T47D (cell line): ENCODE measurements around the gene LUC7L3.

ENCODE experiments used
- DNase-seq, 2 experiments: peaks; one replicate each; pipeline versions ENCODE4 v3.0.0 to v3.0.0-alpha.2; 2011 to 2012; ENCODE audit warnings: low read depth in 1 of 2, low spot score in 1 of 2
- JUND ChIP-seq: IDR thresholded peaks from 2 replicates; pipeline ENCODE4 v1.6.1; 2012; ENCODE audit warnings: low read depth
- in situ Hi-C: cut with HindIII; loops from 2 replicates; pipeline ENCODE4 v1.10.0; 2016; ENCODE audit warnings: low sequenced_read_pairs, low pct_unique_long_range_greater_than_20kb

Gene LUC7L3

DNA sequence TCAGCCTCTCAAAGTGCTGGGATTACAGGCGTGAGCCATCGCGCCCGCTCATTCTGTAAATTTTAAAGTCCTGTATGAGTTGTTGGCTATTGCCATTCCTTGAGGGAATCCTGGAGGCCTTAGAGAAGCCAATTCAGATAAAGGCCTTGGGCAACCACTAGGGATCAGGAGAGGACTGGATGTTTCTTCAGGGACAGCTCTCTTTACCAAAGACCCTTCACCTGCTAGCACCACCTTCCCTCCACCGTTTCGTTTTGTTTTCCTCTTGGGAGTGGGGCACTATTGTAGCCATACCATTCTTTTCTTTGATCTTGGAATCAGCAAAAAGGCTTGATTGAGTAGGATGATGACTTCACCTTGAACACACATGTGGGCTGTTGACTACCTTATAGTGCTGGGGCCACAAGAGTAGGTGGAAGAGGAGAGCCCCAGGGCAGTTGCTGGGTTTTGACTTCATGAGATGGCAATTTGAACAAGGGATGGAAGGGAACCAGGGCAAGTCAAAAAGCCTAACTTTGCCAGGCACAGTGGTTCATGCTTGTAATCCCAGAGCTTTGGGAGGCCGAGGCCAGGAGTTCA lies 54.9 kb downstream of the LUC7L3 start:
- in situ Hi-C loops = no loop called here
- DNase-seq = no peak
- TF ChIP-seq JUND = no peak

DNA sequence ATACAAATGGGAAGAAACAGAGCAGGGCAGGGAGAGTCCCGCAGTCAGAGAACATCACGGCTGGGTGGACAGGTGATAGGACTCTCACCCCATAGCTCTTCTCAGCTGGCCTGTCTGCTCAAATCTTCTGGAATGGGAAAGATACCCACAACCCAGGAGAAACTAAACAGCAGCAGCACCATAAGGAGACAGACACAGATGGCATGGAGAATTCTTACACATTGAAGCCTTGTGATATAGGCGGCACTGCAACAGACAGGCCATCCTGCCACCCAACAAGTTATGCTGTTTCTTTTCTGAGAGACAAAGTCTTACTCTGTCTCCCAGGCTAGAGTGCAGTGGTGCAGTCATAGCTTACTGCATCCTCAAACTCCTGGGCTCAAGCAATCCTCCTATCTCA lies 56.5 kb downstream of the LUC7L3 start:
- no peak for TF ChIP-seq JUND
- in situ Hi-C loops = no loop called here
- DNase-seq = no peak

DNA sequence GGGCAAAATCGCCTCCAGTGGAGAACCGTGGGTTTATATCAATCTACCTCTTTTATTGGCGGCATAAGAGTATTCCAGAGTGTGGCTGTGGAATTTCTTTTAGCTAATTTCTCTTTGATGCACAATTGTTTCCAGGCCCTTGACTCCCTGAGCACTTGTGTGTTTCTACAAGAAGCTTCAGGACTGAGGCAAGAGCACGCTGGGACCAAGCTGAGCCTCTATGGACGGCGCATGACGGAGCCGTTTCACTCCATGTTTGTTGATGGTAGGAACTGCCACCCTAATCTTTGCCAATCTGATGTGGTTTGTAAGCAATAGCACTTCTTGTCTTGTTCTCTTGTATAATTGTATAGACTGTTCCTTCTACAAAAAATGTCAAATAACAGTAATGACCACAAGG lies 59.1 kb downstream of the LUC7L3 start:
- no peak for DNase-seq
- in situ Hi-C loops = no loop called here
- TF ChIP-seq JUND = no peak

DNA sequence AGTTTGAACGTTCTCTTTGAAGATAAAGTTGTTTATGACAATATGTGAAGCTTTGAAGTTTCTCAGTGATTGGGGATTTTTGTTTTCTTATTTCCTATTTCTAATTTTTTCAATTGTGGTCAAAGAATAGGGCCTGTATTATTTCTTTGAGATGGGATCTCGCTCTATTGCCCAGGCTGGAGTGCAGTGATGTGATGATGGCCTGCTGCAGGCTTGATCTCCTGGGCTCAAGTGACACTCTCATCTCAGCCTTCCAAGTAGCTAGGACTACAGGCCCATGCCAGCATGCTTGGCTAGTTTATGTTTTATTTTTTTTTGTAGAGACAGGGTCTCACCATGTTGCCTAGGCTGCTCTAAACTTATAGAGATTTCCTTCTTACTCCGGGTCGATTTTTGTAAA lies 59.6 kb downstream of the LUC7L3 start:
- no peak for DNase-seq
- TF ChIP-seq JUND = no peak
- in situ Hi-C loops = no loop called here

DNA sequence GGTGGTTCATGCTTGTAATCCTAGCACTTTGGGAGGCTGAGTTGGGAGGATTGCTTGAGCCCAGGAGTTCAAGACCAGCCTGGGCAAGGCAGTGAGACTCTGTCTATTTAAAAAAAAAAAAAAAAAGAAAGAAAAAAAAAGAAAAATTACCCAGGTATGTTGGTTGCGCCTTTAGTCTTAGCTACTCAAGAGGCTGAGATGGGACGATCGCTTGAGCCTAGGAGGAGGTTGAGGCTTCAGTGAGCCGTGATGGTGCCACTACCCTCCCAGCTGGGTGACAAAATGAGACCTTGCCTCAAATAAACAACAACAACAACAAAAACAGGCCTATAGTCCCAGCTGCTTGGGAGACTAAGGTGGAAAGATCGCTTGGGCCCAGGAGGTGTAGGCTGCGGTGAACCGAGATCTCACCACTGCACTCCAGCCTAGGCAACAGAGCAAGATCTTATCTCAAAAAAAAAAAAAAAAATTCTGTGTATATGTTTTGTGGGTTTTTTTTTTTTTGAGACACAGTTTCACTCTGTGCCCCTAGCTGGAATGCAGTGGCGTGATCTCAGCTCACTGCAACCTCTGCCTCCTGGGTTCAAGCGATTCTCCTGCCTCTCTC lies 60.4 kb downstream of the LUC7L3 start:
- in situ Hi-C loops = no loop called here
- TF ChIP-seq JUND = no peak

DNA sequence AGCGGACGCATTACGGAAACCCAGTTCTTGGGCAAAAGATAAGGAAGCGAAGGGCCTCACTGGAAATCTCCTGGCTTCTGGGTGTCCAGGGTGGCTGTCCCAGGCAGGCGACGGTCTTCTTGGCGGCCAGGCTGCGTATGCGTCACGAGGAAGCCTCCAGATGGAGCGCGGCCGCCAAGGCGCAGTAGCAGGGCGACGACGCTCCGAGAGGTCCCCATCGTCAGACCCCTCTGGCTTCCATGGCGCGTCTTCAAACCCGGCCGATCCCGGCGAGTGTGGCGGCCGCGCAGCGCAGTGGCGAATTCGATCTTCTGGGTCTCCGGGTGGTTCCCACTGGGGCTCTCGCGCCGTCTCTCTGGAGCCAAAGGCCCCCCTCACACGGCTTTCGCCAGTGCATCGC lies 61.8 kb downstream of the LUC7L3 start:
- DNase-seq = no peak
- TF ChIP-seq JUND = no peak
- in situ Hi-C loops = no loop called here

More for the DNA sequence above, 60.4 kb downstream of the LUC7L3 start:
- no peak for DNase-seq

DNA sequence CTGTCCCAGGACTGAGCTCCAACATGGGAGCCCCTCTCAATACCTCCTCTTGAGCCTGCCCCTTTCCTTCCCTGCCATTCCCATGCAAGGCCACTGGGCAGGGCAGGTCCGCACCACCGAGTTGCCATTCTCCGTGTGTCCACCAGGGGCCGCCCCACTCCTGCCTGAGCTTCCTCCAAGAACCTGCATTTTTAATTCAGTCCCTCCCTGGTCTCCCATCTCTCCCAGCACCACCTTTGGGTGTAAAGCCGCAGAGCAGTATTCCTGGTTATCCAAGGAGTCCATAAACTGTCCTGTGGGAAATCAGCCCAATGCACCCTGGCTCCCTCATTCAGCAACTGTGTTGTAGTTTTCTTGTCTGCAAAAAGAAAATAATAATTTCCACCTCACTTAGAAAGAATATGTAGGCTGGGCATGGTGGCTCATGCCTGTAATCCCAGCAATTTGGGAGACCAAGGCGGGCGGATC lies 63.8 kb downstream of the LUC7L3 start:
- peak; percentile 94 to 97 for DNase-seq
- no peak for TF ChIP-seq JUND
- in situ Hi-C loops = no loop called here

DNA sequence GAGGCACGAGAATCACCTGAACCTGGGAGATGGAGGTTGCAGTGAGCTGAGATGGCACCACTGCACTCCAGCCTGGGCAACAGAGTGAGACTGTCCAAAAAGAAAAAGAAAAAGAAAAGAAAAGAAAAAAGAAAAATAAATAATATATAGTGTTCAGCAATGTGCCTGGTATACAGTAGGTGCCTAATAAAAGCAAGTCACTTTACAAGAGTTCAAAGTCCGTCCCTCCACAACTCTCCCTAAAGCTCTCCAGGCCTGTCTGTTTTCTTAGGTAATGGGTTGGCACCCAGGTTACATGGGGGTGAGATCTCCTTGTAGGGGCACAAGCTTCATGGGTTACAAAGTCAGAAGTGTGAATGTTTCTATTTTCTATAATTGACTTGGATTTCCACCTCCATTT lies 64.5 kb downstream of the LUC7L3 start:
- no peak for DNase-seq
- no peak for TF ChIP-seq JUND
- in situ Hi-C loops = no loop called here

DNA sequence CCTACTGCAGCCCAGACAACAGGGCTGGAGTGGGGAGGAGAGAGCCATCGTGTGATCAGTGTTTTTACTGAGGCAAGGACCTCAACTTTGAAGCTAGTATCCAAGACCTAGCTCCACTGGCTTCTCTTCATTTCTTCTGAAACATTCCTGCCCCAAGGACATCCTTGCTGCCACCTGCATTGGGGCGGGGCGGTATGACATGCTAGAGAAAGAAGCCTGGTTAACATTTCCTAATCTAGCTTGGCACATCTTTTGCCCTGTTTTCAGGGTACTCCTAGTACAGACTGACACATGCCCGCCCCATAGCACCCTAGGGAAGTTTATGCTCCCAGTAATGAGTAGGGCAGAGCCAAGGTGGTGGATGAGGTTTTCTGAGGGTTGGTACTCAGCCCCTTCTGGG lies 65.7 kb downstream of the LUC7L3 start:
- in situ Hi-C loops = no loop called here
- TF ChIP-seq JUND = no peak; the same call in 1 of the 2 replicates
- peak in 1 of 2 experiments; percentile 99 for DNase-seq

DNA sequence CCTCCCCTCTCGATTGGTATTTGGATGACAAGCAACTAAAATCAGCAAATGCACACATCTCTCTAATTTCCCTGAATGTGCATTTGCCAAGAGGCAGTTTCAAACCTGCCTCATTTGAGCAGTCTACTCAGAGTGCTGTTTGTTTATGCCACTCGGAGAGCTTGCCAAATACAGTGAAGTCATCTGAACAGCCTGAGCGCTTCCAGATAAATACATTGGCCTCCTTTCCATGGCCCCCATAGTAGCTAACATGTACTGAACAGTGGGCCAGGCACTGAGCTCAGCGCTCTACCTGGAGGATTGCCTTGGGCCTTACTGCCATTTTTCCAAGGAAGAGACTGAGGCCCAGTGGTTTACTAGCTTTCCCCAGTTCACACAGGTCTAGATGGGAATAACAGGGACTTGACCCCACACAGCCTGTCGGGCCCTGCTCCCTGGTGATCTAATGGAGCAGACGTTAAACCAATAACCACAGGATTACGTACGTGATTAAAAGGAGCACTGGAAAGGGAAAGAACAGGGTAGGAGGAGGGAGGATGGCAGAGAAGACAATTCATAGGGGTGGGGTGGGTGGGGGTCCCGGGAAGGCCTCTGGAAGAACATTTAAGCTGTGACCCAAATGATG lies 66.7 kb downstream of the LUC7L3 start:
- DNase-seq = peak; percentile 63 to 97
- no peak for TF ChIP-seq JUND
- in situ Hi-C loops = no loop called here

DNA sequence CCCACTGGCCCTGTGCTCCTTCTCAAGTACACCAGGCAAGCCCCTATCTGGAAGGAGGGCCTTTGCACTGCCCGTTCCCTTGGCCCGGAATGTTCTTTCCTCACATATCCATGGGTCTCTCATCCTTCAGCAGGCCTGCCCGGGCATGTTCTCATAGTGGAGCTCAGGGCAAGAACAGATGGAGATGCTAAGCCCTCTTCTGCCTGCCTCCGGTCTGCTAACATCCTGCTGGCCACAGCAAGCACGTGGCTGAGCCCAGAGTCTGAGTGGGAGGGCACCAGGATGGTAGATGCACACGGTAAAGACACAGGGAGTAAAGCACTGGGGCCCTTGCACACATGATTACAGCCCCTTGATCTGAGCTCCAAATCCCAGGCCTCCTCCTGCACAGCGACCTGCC lies 67.7 kb downstream of the LUC7L3 start:
- peak in 1 of 2 experiments; percentile 44 for DNase-seq
- in situ Hi-C loops = no loop called here
- no peak for TF ChIP-seq JUND

DNA sequence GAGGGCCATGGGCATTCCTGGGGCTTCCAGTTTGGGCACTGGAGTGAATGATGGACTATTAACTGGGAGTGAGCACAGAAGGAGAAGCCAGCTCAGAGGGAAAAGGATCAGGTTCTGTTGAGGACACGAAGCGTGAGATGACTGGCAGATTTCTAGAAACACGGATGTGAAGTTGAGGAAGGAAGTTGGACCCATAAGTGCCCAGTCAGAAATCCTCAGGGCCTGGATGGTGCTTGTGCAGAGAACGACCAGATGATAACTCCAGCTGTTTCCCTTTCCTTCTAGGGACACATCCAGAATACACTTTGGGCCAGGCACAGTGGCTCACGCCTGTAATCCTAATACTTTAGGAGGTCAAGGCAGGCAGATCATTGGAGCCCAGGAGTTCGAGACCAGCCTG lies 71.2 kb downstream of the LUC7L3 start:
- in situ Hi-C loops = no loop called here
- TF ChIP-seq JUND = no peak
- no peak for DNase-seq

DNA sequence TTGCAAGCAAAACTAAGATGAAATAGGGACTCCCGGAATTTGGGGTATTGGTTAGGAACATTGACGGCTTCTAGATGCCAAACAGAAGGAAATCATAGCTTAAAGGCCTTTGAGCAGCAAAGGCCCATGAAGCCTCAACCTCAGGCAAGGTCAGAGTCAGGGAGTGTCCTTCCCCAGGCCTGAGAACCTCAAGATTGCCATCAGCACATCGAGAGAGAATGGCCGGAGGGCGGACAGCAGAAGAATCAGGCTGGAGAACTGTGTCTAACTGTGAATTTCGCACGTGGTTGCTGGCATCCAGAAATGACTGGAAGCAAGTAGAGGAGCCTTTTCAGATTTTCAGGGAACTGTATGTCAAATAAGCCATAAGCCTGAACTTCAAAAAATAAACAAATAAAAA lies 72.7 kb downstream of the LUC7L3 start:
- in situ Hi-C loops = no loop called here
- no peak for TF ChIP-seq JUND
- DNase-seq = peak in 1 of 2 experiments; percentile 85
